HEK293 (cell line): ENCODE data around the gene SPACA6.

Experiments used
- CTCF ChIA-PET: fragments of 350-600 bp; formaldehyde crosslinking; extraction: SDS; loops from one replicate; lab custom pipeline; 2021; ENCODE audit warnings: antibody characterized with exemption; lab: Yijun Ruan, JAX
- POLR2A ChIA-PET: fragments of 300-600 bp; formaldehyde crosslinking; extraction: SDS; loops from one replicate; lab custom pipeline; 2020; ENCODE audit warnings: antibody characterized with exemption, inconsistent platforms; lab: Yijun Ruan, JAX
- H3K27ac ChIP-seq: fragments of 200-500 bp; sonication (Bioruptor generic); 2 replicates; pipeline ENCODE4 v1.5.1; 2014; ENCODE audit warnings: low read depth, low read length, control low read depth, inconsistent platforms; ENCODE audit errors: extremely low read depth
- H3K36me3 ChIP-seq, 2 experiments: fragments of 200-500 bp in 1 of 2; sonication (Bioruptor generic) in 1 of 2; 1 replicate in 1 of 2; 2 replicates in 1 of 2; pipeline ENCODE4 v1.5.1; 2014 to 2017; ENCODE audit warnings: inconsistent platforms in 2 of 2, low read length in 2 of 2; ENCODE audit not compliant: control insufficient read depth in 2 of 2, insufficient read depth in 1 of 2
- H3K4me1 ChIP-seq: fragments of 200-500 bp; sonication (Bioruptor generic); 2 replicates; pipeline ENCODE4 v1.5.1; 2014; ENCODE audit warnings: mild to moderate bottlenecking, low read length, inconsistent platforms; ENCODE audit not compliant: control insufficient read depth, insufficient read depth
- H3K4me3 ChIP-seq: 2 replicates; pipeline ENCODE4 v1.5.1; 2011; ENCODE audit warnings: low read depth, mild to moderate bottlenecking, control low read depth, low read length, moderate library complexity
- H3K9me3 ChIP-seq: fragments of 200-500 bp; sonication (Bioruptor generic); 2 replicates; pipeline ENCODE4 v1.5.1; 2014; ENCODE audit warnings: low read depth, low read length, inconsistent platforms; ENCODE audit not compliant: control insufficient read depth, insufficient read depth
- HOXD13 ChIP-seq: sonication (generic); formaldehyde crosslinking; IDR thresholded peaks from 2 replicates; pipeline ENCODE4 v1.8.0; 2022; ENCODE audit warnings: missing genetic modification reagents, borderline replicate concordance
- SALL2 ChIP-seq: fragments of 450-650 bp; formaldehyde crosslinking; IDR thresholded peaks from 2 replicates; pipeline ENCODE4 v1.5.0; 2017; ENCODE audit warnings: missing biosample characterization, mild to moderate bottlenecking, missing genetic modification characterization, borderline replicate concordance
- TRIM28 ChIP-seq: IDR thresholded peaks from 2 replicates; pipeline ENCODE4 v1.6.1; 2011; ENCODE audit warnings: low read length, control low read depth, borderline replicate concordance
- TSHZ1 ChIP-seq: fragments of 450-650 bp; formaldehyde crosslinking; IDR thresholded peaks from 2 replicates; pipeline ENCODE4 v1.5.1; 2016; ENCODE audit warnings: missing biosample characterization, missing genetic modification characterization, borderline replicate concordance
- WT1 ChIP-seq: fragments of 450-650 bp; formaldehyde crosslinking; IDR thresholded peaks from 2 replicates; pipeline ENCODE4 v1.5.1; 2016; ENCODE audit warnings: missing biosample characterization, missing genetic modification characterization
- ZNF121 ChIP-seq: fragments of 450-650 bp; formaldehyde crosslinking; IDR thresholded peaks from 2 replicates; pipeline ENCODE4 v1.5.1; 2016; ENCODE audit warnings: missing biosample characterization, missing genetic modification characterization
- ZNF148 ChIP-seq: fragments of 450-650 bp; formaldehyde crosslinking; IDR thresholded peaks from 2 replicates; pipeline ENCODE4 v1.5.0; 2017; ENCODE audit warnings: missing biosample characterization, missing genetic modification characterization, borderline replicate concordance
- ZNF16 ChIP-seq: fragments of 450-650 bp; formaldehyde crosslinking; IDR thresholded peaks from 2 replicates; pipeline ENCODE4 v1.5.1; 2016; ENCODE audit warnings: low read depth, missing biosample characterization, missing genetic modification characterization
- ZNF169 ChIP-seq: fragments of 450-650 bp; formaldehyde crosslinking; IDR thresholded peaks from 2 replicates; pipeline ENCODE4 v1.5.1; 2016; ENCODE audit warnings: missing biosample characterization, missing genetic modification characterization
- ZNF19 ChIP-seq: fragments of 450-650 bp; formaldehyde crosslinking; IDR thresholded peaks from 2 replicates; pipeline ENCODE4; 2016; ENCODE audit warnings: missing biosample characterization, missing genetic modification characterization, low read depth
- ZNF335 ChIP-seq: fragments of 450-650 bp; formaldehyde crosslinking; conservative IDR thresholded peaks from 2 replicates; pipeline ENCODE4 v1.5.1; 2016; ENCODE audit warnings: missing biosample characterization, missing genetic modification characterization
- ZNF341 ChIP-seq: fragments of 450-650 bp; formaldehyde crosslinking; IDR thresholded peaks from 2 replicates; pipeline ENCODE4; 2016; ENCODE audit warnings: low read depth, missing biosample characterization, missing genetic modification characterization
- ZNF544 ChIP-seq: fragments of 450-650 bp; formaldehyde crosslinking; IDR thresholded peaks from 2 replicates; pipeline ENCODE4 v1.5.0; 2017; ENCODE audit warnings: missing biosample characterization, missing genetic modification characterization
- ZNF560 ChIP-seq: fragments of 450-650 bp; formaldehyde crosslinking; IDR thresholded peaks from 2 replicates; pipeline ENCODE4 v1.5.1; 2017; ENCODE audit warnings: missing biosample characterization, missing genetic modification characterization, borderline replicate concordance
- ZNF670 ChIP-seq: fragments of 450-650 bp; formaldehyde crosslinking; IDR thresholded peaks from 2 replicates; pipeline ENCODE4 v1.5.1; 2016; ENCODE audit warnings: missing biosample characterization, missing genetic modification characterization, low read depth
- ZNF768 ChIP-seq: fragments of 450-650 bp; formaldehyde crosslinking; IDR thresholded peaks from 2 replicates; pipeline ENCODE4 v1.5.1; 2018; ENCODE audit warnings: missing biosample characterization, mild to moderate bottlenecking, missing genetic modification characterization
- ZNF777 ChIP-seq: fragments of 450-650 bp; formaldehyde crosslinking; IDR thresholded peaks from 2 replicates; pipeline ENCODE4 v1.5.1; 2017; ENCODE audit warnings: missing biosample characterization, missing genetic modification characterization, borderline replicate concordance
- ZSCAN4 ChIP-seq: fragments of 450-650 bp; formaldehyde crosslinking; IDR thresholded peaks from 2 replicates; pipeline ENCODE4 v1.5.1; 2017; ENCODE audit warnings: missing biosample characterization, missing genetic modification characterization
- TF ChIP-seq, protein P1 (sequence below): fragments of 450-650 bp; formaldehyde crosslinking; IDR thresholded peaks from 2 replicates; pipeline ENCODE4 v1.5.1; 2016; ENCODE audit warnings: missing biosample characterization, missing genetic modification characterization
- TF ChIP-seq, protein P2 (sequence below): fragments of 450-650 bp; formaldehyde crosslinking; IDR thresholded peaks from 2 replicates; pipeline ENCODE4 v1.5.1; 2016; ENCODE audit warnings: missing biosample characterization, missing genetic modification characterization
- TF ChIP-seq, protein P3 (sequence below): fragments of 450-650 bp; formaldehyde crosslinking; IDR thresholded peaks from 2 replicates; pipeline ENCODE4 v1.5.1; 2016; ENCODE audit warnings: missing biosample characterization, missing genetic modification characterization, low read depth

Gene SPACA6

DNA sequence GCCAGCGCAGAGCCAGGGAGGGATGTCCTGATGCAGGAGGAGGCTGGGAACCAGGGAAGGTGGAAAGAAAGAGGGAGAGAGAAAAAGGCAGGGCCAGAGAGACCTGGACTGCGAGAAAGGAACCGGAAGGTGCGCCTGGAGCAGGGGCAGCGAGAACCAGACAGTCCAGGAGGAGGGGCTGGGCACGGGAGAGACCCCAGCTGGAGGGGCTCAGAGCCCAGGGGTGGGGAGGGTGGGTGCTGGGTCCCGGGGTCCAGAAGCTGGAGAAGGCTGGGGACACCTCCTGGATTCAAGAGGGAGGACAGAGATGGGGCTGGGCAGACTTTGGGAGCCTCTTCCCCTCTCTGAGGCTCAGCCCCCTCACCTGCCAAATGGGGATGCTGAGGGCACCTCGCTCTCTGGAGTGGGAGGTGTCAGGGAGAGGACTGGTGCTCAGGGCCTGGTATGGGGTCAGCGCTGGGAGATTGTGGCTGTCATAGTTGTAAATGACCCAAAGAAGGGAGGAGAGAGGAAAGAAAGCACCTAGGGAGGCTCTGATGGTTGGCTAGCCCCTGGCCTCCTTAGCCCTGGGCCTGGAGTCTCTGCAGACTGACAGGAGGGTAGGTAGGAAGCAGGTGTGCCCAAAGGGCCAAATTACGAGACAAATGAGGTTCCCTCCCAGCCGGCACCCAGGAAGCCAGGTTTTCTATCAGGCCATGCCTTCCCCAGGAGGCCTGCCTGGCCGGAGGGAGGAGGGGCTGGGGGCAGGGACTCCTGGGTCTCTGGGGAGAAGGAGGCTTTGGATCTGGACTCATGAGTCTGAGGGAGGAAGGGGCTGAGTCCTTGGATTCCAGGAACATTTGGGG, 1.3 kb upstream of the SPACA6 start (continued):
- TF ChIP-seq ZSCAN4 (tag by site-specific recombination) = no peak
- no peak for TF ChIP-seq WT1 (tag by site-specific recombination)
- no peak for TF ChIP-seq ZNF335 (tag by site-specific recombination)
- TF ChIP-seq ZNF169 (tag by site-specific recombination) = no peak
- TF ChIP-seq HOXD13 (CRISPR knock-in tag) = no peak

DNA sequence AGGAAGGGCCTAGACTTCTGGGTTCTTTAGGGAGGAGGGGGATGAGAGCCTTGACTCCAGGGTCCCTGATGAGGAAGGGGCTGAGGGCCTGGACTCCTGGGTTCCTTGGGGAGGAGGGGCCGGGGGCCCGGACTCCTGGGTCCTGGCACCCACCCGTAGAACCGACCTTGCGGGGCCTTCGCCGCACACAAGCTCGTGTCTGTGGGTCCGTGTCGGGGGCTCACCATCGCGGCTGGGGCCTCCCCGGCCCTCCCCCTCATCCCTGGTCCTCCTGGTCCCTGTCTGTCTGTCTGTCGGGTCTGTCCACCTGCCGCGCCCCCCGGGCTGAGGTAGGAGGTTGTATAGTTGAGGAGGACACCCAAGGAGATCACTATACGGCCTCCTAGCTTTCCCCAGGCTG, 662 bp upstream of the SPACA6 start:
- CTCF ChIA-PET = no interaction called here
- H3K36me3 ChIP-seq = peaks cover 13 to 45% of the 10 kb centered on the region in 2 experiments; a peak in 2 of 3 replicates
- POLR2A ChIA-PET = interaction anchor here (1.2 to 1.4 kb wide), 2 partner anchors 9 to 11 kb away, joined by 3 read pairs; no protein-coding TSS in a partner anchor
- no peak overlapping the region for H3K4me3 ChIP-seq
- no peak overlapping the region for H3K27ac ChIP-seq
- H3K4me1 ChIP-seq = peaks cover 14% of the 10 kb centered on the region
- no peaks in the 10 kb centered on the region for H3K9me3 ChIP-seq
- TF ChIP-seq ZNF544 (no peak), TSHZ1 (tag by site-specific recombination) (no peak), TRIM28 (no peak), ZNF777 (no peak), ZNF16 (no peak), SALL2 (tag by site-specific recombination) (no peak), ZNF670 (tag by site-specific recombination) (no peak), ZNF768 (tag by site-specific recombination) (no peak), ZNF148 (tag by site-specific recombination) (no peak), ZNF121 (tag by site-specific recombination) (no peak), ZNF560 (no peak), ZNF341 (tag by site-specific recombination) (no peak), ZNF19 (no peak)
- TF ChIP-seq, protein P1, sequence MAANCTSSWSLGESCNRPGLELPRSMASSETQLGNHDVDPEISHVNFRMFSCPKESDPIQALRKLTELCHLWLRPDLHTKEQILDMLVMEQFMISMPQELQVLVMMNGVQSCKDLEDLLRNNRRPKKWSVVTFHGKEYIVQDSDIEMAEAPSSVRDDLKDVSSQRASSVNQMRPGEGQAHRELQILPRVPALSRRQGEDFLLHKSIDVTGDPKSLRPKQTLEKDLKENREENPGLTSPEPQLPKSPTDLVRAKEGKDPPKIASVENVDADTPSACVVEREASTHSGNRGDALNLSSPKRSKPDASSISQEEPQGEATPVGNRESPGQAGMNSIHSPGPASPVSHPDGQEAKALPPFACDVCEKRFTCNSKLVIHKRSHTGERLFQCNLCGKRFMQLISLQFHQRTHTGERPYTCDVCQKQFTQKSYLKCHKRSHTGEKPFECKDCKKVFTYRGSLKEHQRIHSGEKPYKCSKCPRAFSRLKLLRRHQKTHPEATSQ = no peak
- TF ChIP-seq, protein P2, sequence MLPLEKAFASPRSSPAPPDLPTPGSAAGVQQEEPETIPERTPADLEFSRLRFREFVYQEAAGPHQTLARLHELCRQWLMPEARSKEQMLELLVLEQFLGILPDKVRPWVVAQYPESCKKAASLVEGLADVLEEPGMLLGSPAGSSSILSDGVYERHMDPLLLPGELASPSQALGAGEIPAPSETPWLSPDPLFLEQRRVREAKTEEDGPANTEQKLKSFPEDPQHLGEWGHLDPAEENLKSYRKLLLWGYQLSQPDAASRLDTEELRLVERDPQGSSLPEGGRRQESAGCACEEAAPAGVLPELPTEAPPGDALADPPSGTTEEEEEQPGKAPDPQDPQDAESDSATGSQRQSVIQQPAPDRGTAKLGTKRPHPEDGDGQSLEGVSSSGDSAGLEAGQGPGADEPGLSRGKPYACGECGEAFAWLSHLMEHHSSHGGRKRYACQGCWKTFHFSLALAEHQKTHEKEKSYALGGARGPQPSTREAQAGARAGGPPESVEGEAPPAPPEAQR (tag by site-specific recombination) = no peak
- TF ChIP-seq, protein P3, sequence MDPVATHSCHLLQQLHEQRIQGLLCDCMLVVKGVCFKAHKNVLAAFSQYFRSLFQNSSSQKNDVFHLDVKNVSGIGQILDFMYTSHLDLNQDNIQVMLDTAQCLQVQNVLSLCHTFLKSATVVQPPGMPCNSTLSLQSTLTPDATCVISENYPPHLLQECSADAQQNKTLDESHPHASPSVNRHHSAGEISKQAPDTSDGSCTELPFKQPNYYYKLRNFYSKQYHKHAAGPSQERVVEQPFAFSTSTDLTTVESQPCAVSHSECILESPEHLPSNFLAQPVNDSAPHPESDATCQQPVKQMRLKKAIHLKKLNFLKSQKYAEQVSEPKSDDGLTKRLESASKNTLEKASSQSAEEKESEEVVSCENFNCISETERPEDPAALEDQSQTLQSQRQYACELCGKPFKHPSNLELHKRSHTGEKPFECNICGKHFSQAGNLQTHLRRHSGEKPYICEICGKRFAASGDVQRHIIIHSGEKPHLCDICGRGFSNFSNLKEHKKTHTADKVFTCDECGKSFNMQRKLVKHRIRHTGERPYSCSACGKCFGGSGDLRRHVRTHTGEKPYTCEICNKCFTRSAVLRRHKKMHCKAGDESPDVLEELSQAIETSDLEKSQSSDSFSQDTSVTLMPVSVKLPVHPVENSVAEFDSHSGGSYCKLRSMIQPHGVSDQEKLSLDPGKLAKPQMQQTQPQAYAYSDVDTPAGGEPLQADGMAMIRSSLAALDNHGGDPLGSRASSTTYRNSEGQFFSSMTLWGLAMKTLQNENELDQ (tag by site-specific recombination) = no peak
